ENCODE data around the gene FBXO31.

GRCh38 chr16:87345726-87346424 is 37.7 kb downstream of the FBXO31 start:
- TF ChIP-seq, protein P1, sequence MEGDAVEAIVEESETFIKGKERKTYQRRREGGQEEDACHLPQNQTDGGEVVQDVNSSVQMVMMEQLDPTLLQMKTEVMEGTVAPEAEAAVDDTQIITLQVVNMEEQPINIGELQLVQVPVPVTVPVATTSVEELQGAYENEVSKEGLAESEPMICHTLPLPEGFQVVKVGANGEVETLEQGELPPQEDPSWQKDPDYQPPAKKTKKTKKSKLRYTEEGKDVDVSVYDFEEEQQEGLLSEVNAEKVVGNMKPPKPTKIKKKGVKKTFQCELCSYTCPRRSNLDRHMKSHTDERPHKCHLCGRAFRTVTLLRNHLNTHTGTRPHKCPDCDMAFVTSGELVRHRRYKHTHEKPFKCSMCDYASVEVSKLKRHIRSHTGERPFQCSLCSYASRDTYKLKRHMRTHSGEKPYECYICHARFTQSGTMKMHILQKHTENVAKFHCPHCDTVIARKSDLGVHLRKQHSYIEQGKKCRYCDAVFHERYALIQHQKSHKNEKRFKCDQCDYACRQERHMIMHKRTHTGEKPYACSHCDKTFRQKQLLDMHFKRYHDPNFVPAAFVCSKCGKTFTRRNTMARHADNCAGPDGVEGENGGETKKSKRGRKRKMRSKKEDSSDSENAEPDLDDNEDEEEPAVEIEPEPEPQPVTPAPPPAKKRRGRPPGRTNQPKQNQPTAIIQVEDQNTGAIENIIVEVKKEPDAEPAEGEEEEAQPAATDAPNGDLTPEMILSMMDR (IDR thresholded peaks at IDR 0.05; ENCODE audit: poor library complexity, severe bottlenecking), result no peak
- no peak for TF ChIP-seq EZH2 (IDR thresholded peaks at IDR 0.05; ENCODE audit: borderline replicate concordance, insufficient read depth, low read length, poor library complexity, severe bottlenecking)
- TF ChIP-seq EP300 (conservative IDR thresholded peaks at IDR 0.05; ENCODE audit: poor library complexity, severe bottlenecking), result no peak
- no peak for TF ChIP-seq MXI1 (conservative IDR thresholded peaks at IDR 0.05; ENCODE audit: poor library complexity, severe bottlenecking)
